ENCODE measurements around the gene LSS. TPM values are rescaled to one million over a fixed set of nuclear protein-coding genes. Genes with fewer than 3 reads are reported as not detected.
"Not testable (repeated sequence)": the region's sequence is repeated elsewhere in the genome, so short reads cannot be mapped to it uniquely, and the experiment has no call there.

The LSS gene
- total RNA-seq, 1 donor from 2014 or later, result 52.0 TPM

GRCh38 chr21:46245213-46245915 is 16.8 kb upstream of the LSS start:
- intact Hi-C loops (cut with micrococcal nuclease), result no loop called here
- Histone ChIP-seq H3K27ac (replicated peaks) (no peak overlapping the region), H3K4me3 (no peak overlapping the region), H3K4me1 (no peaks in the 10 kb centered on the region), H3K27me3 (ENCODE audit: low read depth) (no peaks in the 10 kb centered on the region), H3K36me3 (peaks cover 95% of the 10 kb centered on the region), H3K9me3 (replicated peaks) (no peaks in the 10 kb centered on the region)
- no peak for DNase-seq
- no peak for TF ChIP-seq CTCF (IDR thresholded peaks at IDR 0.05; ENCODE audit: borderline replicate concordance)

- no peak overlapping the region for H3K27ac ChIP-seq (replicated peaks)
- H3K27me3 ChIP-seq (ENCODE audit: low read depth), result no peaks in the 10 kb centered on the region
- no peaks in the 10 kb centered on the region for H3K4me1 ChIP-seq
- H3K9me3 ChIP-seq (replicated peaks), result no peaks in the 10 kb centered on the region
- intact Hi-C loops (cut with micrococcal nuclease), result no loop called here
- H3K4me3 ChIP-seq, result no peak overlapping the region
- TF ChIP-seq CTCF (IDR thresholded peaks at IDR 0.05; ENCODE audit: borderline replicate concordance), result no peak
- H3K36me3 ChIP-seq, result peaks cover 95% of the 10 kb centered on the region
- DNase-seq, result no peak
Observed at GRCh38 chr21:46244602-46245001, 16.0 kb upstream of the LSS start.

- TF ChIP-seq CTCF (IDR thresholded peaks at IDR 0.05; ENCODE audit: borderline replicate concordance), result no peak
- H3K27me3 ChIP-seq (ENCODE audit: low read depth), result no peaks in the 10 kb centered on the region
- H3K4me1 ChIP-seq, result no peaks in the 10 kb centered on the region
- H3K36me3 ChIP-seq, result peaks cover 95% of the 10 kb centered on the region
- no peak overlapping the region for H3K27ac ChIP-seq (replicated peaks)
- no peaks in the 10 kb centered on the region for H3K9me3 ChIP-seq (replicated peaks)
- intact Hi-C loops (cut with micrococcal nuclease), result no loop called here
- no peak for DNase-seq
- H3K4me3 ChIP-seq, result no peak overlapping the region
Observed at GRCh38 chr21:46243960-46244361, 15.4 kb upstream of the LSS start.

GRCh38 chr21:46243325-46243724 is 14.8 kb upstream of the LSS start:
- Histone ChIP-seq H3K27ac (replicated peaks) (no peak overlapping the region), H3K27me3 (ENCODE audit: low read depth) (no peaks in the 10 kb centered on the region), H3K4me3 (no peak overlapping the region), H3K4me1 (no peaks in the 10 kb centered on the region), H3K36me3 (peaks cover 97% of the 10 kb centered on the region), H3K9me3 (replicated peaks) (no peaks in the 10 kb centered on the region)
- no peak for TF ChIP-seq CTCF (IDR thresholded peaks at IDR 0.05; ENCODE audit: borderline replicate concordance)
- DNase-seq, result no peak
- intact Hi-C loops (cut with micrococcal nuclease), result no loop called here

GRCh38 chr21:46241577-46241976 is 13.0 kb upstream of the LSS start:
- H3K27ac ChIP-seq (replicated peaks); H3K27me3 ChIP-seq (ENCODE audit: low read depth); H3K9me3 ChIP-seq (replicated peaks); DNase-seq; H3K4me3 ChIP-seq; intact Hi-C loops (cut with micrococcal nuclease); H3K4me1 ChIP-seq: not testable (repeated sequence)
- H3K36me3 ChIP-seq, result peaks cover 99% of the 10 kb centered on the region

- H3K27me3 ChIP-seq (ENCODE audit: low read depth), result no peaks in the 10 kb centered on the region
- H3K9me3 ChIP-seq (replicated peaks), result no peaks in the 10 kb centered on the region
- H3K27ac ChIP-seq (replicated peaks), result no peak overlapping the region
- DNase-seq, result no peak
- H3K36me3 ChIP-seq, result peaks cover 99% of the 10 kb centered on the region
- no peaks in the 10 kb centered on the region for H3K4me1 ChIP-seq
- intact Hi-C loops (cut with micrococcal nuclease), result no loop called here
- no peak overlapping the region for H3K4me3 ChIP-seq
- TF ChIP-seq CTCF (IDR thresholded peaks at IDR 0.05; ENCODE audit: borderline replicate concordance), result no peak
Observed at GRCh38 chr21:46239817-46240325, 11.3 kb upstream of the LSS start.
